H9 (cell line): Measurements from ENCODE around the gene KMT2C. TPM values are rescaled to one million over a fixed set of nuclear protein-coding genes. Genes with fewer than 3 reads are reported as not detected.
"Not testable (repeated sequence)": the region's sequence is repeated elsewhere in the genome, so short reads cannot be mapped to it uniquely, and the experiment has no call there.

Experiments
- DNase-seq: peaks from one replicate; pipeline ENCODE4 v3.0.0-alpha.2; 2017
- H2AFZ ChIP-seq: one replicate; pipeline ENCODE4 v1.6.1; 2013; ENCODE audit warnings: mild to moderate bottlenecking, low read length, control low read depth, moderate library complexity
- H2AK5ac ChIP-seq: 2 replicates; pipeline ENCODE4 v1.6.1; 2013; ENCODE audit warnings: low read length, control low read depth, mixed read lengths; ENCODE audit not compliant: insufficient read length
- H2BK120ac ChIP-seq: one replicate; pipeline ENCODE4 v1.6.1; 2013; ENCODE audit warnings: low read depth, mild to moderate bottlenecking, low read length, control low read depth, inconsistent platforms; ENCODE audit not compliant: poor library complexity, severe bottlenecking
- H2BK12ac ChIP-seq: 2 replicates; pipeline ENCODE4 v1.6.1; 2013; ENCODE audit warnings: low read length, control low read depth, mixed read lengths, low read depth; ENCODE audit not compliant: insufficient read length
- H2BK15ac ChIP-seq: 2 replicates; pipeline ENCODE4 v1.6.1; 2013; ENCODE audit warnings: low read depth, low read length, control low read depth
- H2BK20ac ChIP-seq: one replicate; pipeline ENCODE4 v1.6.1; 2013; ENCODE audit warnings: low read depth, mild to moderate bottlenecking, low read length, control low read depth, inconsistent platforms; ENCODE audit not compliant: poor library complexity, severe bottlenecking
- H2BK5ac ChIP-seq: 2 replicates; pipeline ENCODE4 v1.6.1; 2013; ENCODE audit warnings: low read length, control low read depth, mixed read lengths; ENCODE audit not compliant: insufficient read length
- H3K14ac ChIP-seq: 2 replicates; pipeline ENCODE4 v1.6.1; 2013; ENCODE audit warnings: low read length, control low read depth; ENCODE audit not compliant: insufficient read depth
- H3K18ac ChIP-seq: 2 replicates; pipeline ENCODE4 v1.6.1; 2013; ENCODE audit warnings: low read depth, mild to moderate bottlenecking, mixed read lengths, low read length, control low read depth; ENCODE audit not compliant: insufficient read length
- H3K23ac ChIP-seq: 2 replicates; pipeline ENCODE4 v1.6.1; 2013; ENCODE audit warnings: low read length, control low read depth, mixed read lengths, low read depth; ENCODE audit not compliant: insufficient read length
- H3K23me2 ChIP-seq: 2 replicates; pipeline ENCODE4 v1.6.1; 2013; ENCODE audit warnings: low read depth, mild to moderate bottlenecking, mixed read lengths, low read length, control low read depth; ENCODE audit not compliant: insufficient read length, poor library complexity, severe bottlenecking
- H3K27ac ChIP-seq: 2 replicates; pipeline ENCODE4 v1.5.1; 2013; ENCODE audit warnings: low read length, control low read depth, mixed read lengths, low read depth; ENCODE audit not compliant: insufficient read length
- H3K27me3 ChIP-seq: 2 replicates; pipeline ENCODE4 v1.6.1; 2013; ENCODE audit warnings: low read length, control low read depth, inconsistent platforms; ENCODE audit not compliant: insufficient read depth
- H3K4ac ChIP-seq: 2 replicates; pipeline ENCODE4 v1.6.1; 2013; ENCODE audit warnings: low read depth, mild to moderate bottlenecking, control low read depth, inconsistent platforms, low read length, moderate library complexity
- H3K4me1 ChIP-seq: 2 replicates; pipeline ENCODE4 v1.6.1; 2013; ENCODE audit warnings: low read length, control low read depth, inconsistent platforms; ENCODE audit not compliant: insufficient read depth
- H3K4me2 ChIP-seq: 2 replicates; pipeline ENCODE4 v1.6.1; 2013; ENCODE audit warnings: low read length, control low read depth, mixed read lengths; ENCODE audit not compliant: insufficient read length, insufficient read depth
- H3K56ac ChIP-seq: 2 replicates; pipeline ENCODE4 v1.6.1; 2013; ENCODE audit warnings: low read depth, mild to moderate bottlenecking, mixed read lengths, low read length, control low read depth; ENCODE audit not compliant: insufficient read length
- H3K79me1 ChIP-seq: 2 replicates; pipeline ENCODE4 v1.6.1; 2013; ENCODE audit warnings: low read depth, mild to moderate bottlenecking, moderate library complexity, low read length, control low read depth, inconsistent platforms; ENCODE audit not compliant: insufficient read depth, poor library complexity, severe bottlenecking
- H3K79me2 ChIP-seq: 2 replicates; pipeline ENCODE4 v1.6.1; 2013; ENCODE audit warnings: low read length, control low read depth, inconsistent platforms; ENCODE audit not compliant: insufficient read depth
- H3K9ac ChIP-seq: 2 replicates; pipeline ENCODE4 v1.6.1; 2013; ENCODE audit warnings: low read length, control low read depth, mixed read lengths; ENCODE audit not compliant: insufficient read length; ENCODE audit errors: extremely low read depth
- H3K9me3 ChIP-seq: one replicate; pipeline ENCODE4 v1.6.1; 2013; ENCODE audit warnings: low read depth, low read length, inconsistent platforms; ENCODE audit not compliant: control insufficient read depth
- H3T11ph ChIP-seq: one replicate; pipeline ENCODE4 v1.6.1; 2013; ENCODE audit warnings: mild to moderate bottlenecking, low read length, control low read depth, inconsistent platforms
- H4K20me1 ChIP-seq: one replicate; pipeline ENCODE4 v1.6.1; 2013; ENCODE audit not compliant: control insufficient read depth, insufficient read length, insufficient read depth
- H4K5ac ChIP-seq: 2 replicates; pipeline ENCODE4 v1.6.1; 2013; ENCODE audit warnings: low read depth, mild to moderate bottlenecking, mixed read lengths, low read length, control low read depth; ENCODE audit not compliant: insufficient read length
- H4K8ac ChIP-seq: replicated peaks from 2 replicates; pipeline ENCODE4 v1.6.1; 2013; ENCODE audit warnings: low read length, control low read depth, mixed read lengths, low read depth; ENCODE audit not compliant: insufficient read length
- H4K91ac ChIP-seq: 2 replicates; pipeline ENCODE4 v1.6.1; 2013; ENCODE audit warnings: low read depth, mild to moderate bottlenecking, moderate library complexity, mixed read lengths, low read length, control low read depth; ENCODE audit not compliant: insufficient read length
- H3K27ac Mint-ChIP-seq, 3 experiments: 2 replicates in 2 of 3; 3 replicates in 1 of 3; pipeline ENCODE4 v1.8.0; 2020 to 2021; ENCODE audit warnings: mixed read lengths in 3 of 3, mild to moderate bottlenecking in 1 of 3, moderate library complexity in 1 of 3
- H3K27me3 Mint-ChIP-seq: 2 replicates; pipeline ENCODE4 v1.8.0; 2021; ENCODE audit warnings: low read depth, mild to moderate bottlenecking, moderate library complexity, mixed read lengths
- H3K36me3 Mint-ChIP-seq, 3 experiments: 2 replicates in 2 of 3; 3 replicates in 1 of 3; pipeline ENCODE4 v1.8.0; 2020 to 2021; ENCODE audit warnings: low read depth in 3 of 3, mixed read lengths in 3 of 3; ENCODE audit not compliant: insufficient read depth in 1 of 3
- H3K4me1 Mint-ChIP-seq, 2 experiments: 2 replicates each; pipeline ENCODE4 v1.8.0; 2020; ENCODE audit warnings: mixed read lengths in 2 of 2
- H3K4me3 Mint-ChIP-seq, 2 experiments: 2 replicates in 1 of 2; 3 replicates in 1 of 2; pipeline ENCODE4 v1.8.0; 2020 to 2021; ENCODE audit warnings: mild to moderate bottlenecking in 2 of 2, mixed read lengths in 2 of 2, moderate library complexity in 1 of 2
- H3K9me3 Mint-ChIP-seq, 2 experiments: 2 replicates in 1 of 2; 3 replicates in 1 of 2; pipeline ENCODE4 v1.8.0; 2020; ENCODE audit warnings: mild to moderate bottlenecking in 2 of 2, mixed read lengths in 2 of 2, moderate library complexity in 1 of 2
- WGBS: extraction: QIAGEN DNeasy Blood & Tissue Kit; methylation state at CpG from one replicate; pipeline ENCODE4 v1.1.7; 2013; ENCODE audit warnings: missing lambda C conversion rate, low lambda C conversion rate, mixed read lengths; ENCODE audit not compliant: insufficient read length; ENCODE audit errors: extremely low coverage; 5-methylcytosine and 5-hydroxymethylcytosine counted together
- total RNA-seq: library from RNA; stranded (reverse); gene quantifications from 2 replicates; pipeline ENCODE4 v1.2.1, GENCODE V29; 2021

KMT2C gene
- total RNA-seq, 1 experiment from 2014 or later, result 32.2 TPM

DNA sequence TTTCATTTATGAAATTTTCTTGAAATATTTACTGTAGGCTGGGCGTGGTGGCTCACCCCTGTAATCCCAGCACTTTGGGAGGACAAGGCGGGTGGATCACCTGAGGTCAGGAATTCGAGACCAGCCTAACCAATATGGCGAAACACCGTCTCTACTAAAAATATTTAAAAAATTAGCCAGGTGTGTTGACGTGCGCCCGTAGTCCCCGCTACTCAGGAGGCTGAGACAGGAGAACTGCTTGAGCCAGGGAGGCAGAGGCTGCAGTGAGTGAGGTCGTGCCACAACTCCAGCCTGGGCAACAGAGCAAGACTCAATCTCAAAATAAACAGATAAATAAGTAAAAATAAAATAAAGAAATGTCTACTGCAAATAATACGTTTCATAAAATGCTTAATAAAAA is 192.3 kb downstream of the KMT2C start:
- H2BK12ac ChIP-seq, DNase-seq, H4K8ac ChIP-seq, H3K4me2 ChIP-seq, H3K9me3 Mint-ChIP-seq, H4K91ac ChIP-seq, H2AK5ac ChIP-seq, H2BK20ac ChIP-seq, H3K4me1 ChIP-seq, H2AFZ ChIP-seq, H3K9ac ChIP-seq, H3K23ac ChIP-seq, H2BK120ac ChIP-seq, H3K27me3 Mint-ChIP-seq, H3K4ac ChIP-seq, H3K79me2 ChIP-seq, H3K27ac Mint-ChIP-seq, H3K14ac ChIP-seq, H3K4me3 Mint-ChIP-seq, H3K27ac ChIP-seq, H2BK15ac ChIP-seq, H4K5ac ChIP-seq, H3K9me3 ChIP-seq, H3K18ac ChIP-seq, H2BK5ac ChIP-seq, H3K79me1 ChIP-seq, H3K27me3 ChIP-seq, H3K56ac ChIP-seq, H3K23me2 ChIP-seq, H3T11ph ChIP-seq, H4K20me1 ChIP-seq: not testable (repeated sequence)
- Mint-ChIP-seq H3K4me1 (peaks cover 9 to 11% of the 10 kb centered on the region in 2 experiments), H3K36me3 (peaks cover 0 to 11% (median 9%) of the 10 kb centered on the region in 3 experiments; a peak in 4 of 7 replicates)
- WGBS, result no CpG with 5 or more reads among the region's 11 CpGs

DNA sequence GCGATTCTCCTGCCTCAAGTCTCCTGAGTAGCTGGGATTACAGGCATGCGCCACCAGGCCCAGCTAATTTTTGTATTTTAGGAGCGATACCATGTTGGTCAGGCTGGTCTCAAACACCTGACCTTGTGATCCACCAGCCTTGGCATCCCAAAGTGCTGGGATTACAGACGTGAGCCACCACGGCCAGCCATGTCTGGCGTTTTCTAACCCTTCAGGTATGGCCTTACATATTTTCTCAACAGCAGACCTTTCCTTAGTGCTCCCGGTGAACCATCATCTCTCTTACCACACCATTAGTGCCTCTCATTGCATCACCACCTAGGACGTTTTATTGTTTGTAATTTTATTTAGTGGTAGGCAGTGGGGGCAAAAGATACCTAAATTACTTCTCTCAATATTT is 194.5 kb downstream of the KMT2C start:
- not testable (repeated sequence) for H2AFZ ChIP-seq, H3K4me3 Mint-ChIP-seq, H3K4me1 ChIP-seq, H4K5ac ChIP-seq, H3K9me3 ChIP-seq, H3K27ac ChIP-seq, H2AK5ac ChIP-seq, H2BK120ac ChIP-seq, H3K14ac ChIP-seq, H2BK12ac ChIP-seq, H3K18ac ChIP-seq, H4K91ac ChIP-seq, H3K36me3 Mint-ChIP-seq, H3K4me2 ChIP-seq, H3K56ac ChIP-seq, H2BK5ac ChIP-seq, H3K4ac ChIP-seq, H2BK20ac ChIP-seq, H3K79me2 ChIP-seq, H4K20me1 ChIP-seq, H3K9me3 Mint-ChIP-seq, H3K9ac ChIP-seq, H3K27me3 ChIP-seq, H4K8ac ChIP-seq, H3K27me3 Mint-ChIP-seq, H3K27ac Mint-ChIP-seq, H3K79me1 ChIP-seq, DNase-seq, H3T11ph ChIP-seq, H2BK15ac ChIP-seq, H3K23me2 ChIP-seq, H3K23ac ChIP-seq
- peaks cover 9 to 11% of the 10 kb centered on the region in 2 experiments for H3K4me1 Mint-ChIP-seq
- no CpG with 5 or more reads among the region's 8 CpGs for WGBS
